ENCODE results near the gene TMEM220.

Gene TMEM220

DNA sequence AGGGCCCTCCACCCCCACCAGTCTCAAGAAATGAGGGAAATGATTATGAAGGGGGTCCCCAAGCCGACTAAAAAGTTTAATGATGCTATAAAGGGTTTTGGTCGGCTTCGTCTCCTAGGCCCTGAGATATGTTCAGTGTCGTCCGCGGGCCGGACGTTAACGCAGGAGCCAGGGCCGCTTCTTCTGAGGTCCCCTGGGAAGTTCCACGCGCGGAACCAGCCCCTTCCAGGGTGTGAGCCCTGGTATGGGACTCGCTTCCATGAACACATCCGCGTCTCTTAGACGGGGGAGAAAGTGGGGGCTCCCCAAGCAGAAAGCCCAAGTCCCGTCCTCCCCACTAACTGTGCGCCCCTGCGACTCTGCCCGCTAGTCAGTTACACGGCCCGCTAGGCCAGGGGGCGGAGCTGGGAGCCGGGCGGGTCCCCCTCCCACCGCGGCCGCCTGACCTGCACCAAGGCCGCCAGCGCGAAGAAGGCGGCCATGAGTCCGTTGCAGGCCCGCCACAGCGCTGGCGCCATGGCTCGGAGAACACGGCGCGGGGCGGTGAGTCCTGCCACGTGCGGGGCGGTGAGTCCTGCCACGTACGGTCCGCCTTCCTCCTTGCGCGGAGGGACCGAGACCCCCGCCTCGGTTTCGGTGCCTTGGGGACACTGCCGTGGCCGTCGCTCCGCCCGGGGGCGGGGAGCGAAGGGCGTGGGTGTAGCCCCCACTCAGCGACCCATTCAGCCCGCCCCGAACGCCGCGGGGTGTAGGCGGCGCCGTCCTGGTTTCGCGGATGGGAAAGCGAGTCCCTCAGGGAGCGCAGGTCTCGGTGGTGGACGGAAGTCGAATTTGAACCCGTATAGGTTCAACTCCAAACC, at the start of gene TMEM220:
TSS of gene TMEM220 (minus strand) at position 690 of the 860 bp plus-strand sequence. CDS start at position 518, 172 bp downstream.
- peak; percentile 75 for DNase-seq (ENCODE audit: low read depth)
- TF ChIP-seq, protein P1, sequence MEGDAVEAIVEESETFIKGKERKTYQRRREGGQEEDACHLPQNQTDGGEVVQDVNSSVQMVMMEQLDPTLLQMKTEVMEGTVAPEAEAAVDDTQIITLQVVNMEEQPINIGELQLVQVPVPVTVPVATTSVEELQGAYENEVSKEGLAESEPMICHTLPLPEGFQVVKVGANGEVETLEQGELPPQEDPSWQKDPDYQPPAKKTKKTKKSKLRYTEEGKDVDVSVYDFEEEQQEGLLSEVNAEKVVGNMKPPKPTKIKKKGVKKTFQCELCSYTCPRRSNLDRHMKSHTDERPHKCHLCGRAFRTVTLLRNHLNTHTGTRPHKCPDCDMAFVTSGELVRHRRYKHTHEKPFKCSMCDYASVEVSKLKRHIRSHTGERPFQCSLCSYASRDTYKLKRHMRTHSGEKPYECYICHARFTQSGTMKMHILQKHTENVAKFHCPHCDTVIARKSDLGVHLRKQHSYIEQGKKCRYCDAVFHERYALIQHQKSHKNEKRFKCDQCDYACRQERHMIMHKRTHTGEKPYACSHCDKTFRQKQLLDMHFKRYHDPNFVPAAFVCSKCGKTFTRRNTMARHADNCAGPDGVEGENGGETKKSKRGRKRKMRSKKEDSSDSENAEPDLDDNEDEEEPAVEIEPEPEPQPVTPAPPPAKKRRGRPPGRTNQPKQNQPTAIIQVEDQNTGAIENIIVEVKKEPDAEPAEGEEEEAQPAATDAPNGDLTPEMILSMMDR (IDR thresholded peaks at IDR 0.05; ENCODE audit: low read length, missing control alignments): no peak
- H3K4me3 ChIP-seq (replicated peaks; ENCODE audit: low read depth, low read length): peak within 1 kb of the TSS; percentile 65

DNA sequence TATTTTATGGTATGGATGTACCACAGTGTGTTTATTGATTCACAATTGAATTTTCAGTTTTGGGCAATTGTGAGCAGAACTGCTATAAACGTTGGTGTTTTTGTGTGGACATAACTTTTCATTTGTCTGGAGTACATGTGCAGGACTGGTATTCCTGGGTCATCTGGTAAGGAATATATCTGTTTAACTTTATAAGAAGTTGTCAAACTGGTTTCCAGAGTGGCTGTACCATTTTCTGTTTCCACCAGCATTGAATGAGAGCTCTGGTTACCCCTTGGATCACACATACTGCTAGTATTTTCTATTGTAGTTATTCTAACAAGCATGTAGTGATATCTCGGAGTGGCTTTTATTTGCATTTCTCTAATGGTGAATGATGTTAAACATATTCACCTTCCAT, 49.8 kb upstream of the TMEM220 start:
- no peak for DNase-seq (ENCODE audit: low read depth)
- TF ChIP-seq, protein P1 (IDR thresholded peaks at IDR 0.05; ENCODE audit: low read length, missing control alignments): no peak
- no peak overlapping the region for H3K4me3 ChIP-seq (replicated peaks; ENCODE audit: low read depth, low read length)

DNA sequence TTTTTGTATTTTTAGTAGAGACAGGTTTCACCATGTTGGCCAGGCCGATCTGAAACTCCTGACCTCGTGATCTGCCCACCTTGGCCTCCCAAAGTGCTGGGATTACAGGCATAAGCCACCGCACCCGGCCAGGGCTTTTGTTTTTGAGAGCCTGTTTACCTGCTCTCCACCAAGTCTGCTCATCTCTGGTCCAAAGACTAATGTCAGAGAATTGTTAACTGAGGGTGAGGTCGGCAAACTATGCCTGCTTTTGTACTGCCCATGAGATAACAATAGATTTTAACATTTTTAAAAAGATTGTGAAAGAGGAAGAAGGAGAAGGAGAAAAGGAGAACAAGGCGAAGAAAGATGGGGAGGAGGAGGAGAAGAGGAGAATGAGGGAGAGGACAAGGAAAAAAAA, 48.1 kb upstream of the TMEM220 start:
- no peak overlapping the region for H3K4me3 ChIP-seq (replicated peaks; ENCODE audit: low read depth, low read length)
- TF ChIP-seq, protein P1 (IDR thresholded peaks at IDR 0.05; ENCODE audit: low read length, missing control alignments): no peak
- no peak for DNase-seq (ENCODE audit: low read depth)

DNA sequence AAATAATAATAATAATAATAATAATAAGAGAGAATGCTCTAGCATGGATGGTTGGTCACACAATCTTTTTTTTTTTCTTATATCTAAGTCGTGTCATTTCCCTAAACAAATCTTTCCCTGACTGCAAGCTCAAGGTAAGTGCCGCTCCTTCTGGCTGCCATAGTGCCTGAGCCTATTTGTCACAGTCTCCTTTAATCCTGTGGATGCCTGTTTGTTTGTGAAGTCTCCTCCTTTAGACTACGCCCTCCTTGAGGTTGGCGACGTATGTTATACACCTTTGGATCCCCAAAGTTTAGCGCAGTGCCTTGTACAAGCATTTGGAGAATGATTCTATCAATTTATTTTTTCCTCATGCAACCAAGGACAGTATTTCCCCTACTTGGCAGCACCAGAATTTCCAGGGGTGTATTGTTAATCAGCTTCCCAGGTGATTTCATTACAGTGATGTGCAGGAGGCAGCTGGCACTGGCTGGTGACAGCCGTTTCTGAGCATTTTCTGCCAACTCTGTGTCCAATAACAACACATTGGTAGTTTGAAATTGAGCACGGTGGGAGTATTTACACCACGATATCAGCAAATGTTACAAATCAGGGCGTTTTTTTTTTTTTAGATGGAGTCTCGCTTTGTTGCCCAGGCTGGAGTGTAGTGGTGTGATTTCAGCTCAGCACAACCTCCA, 47.4 kb upstream of the TMEM220 start:
- TF ChIP-seq, protein P1 (IDR thresholded peaks at IDR 0.05; ENCODE audit: low read length, missing control alignments): no peak
- no peak overlapping the region for H3K4me3 ChIP-seq (replicated peaks; ENCODE audit: low read depth, low read length)
- DNase-seq (ENCODE audit: low read depth): no peak

DNA sequence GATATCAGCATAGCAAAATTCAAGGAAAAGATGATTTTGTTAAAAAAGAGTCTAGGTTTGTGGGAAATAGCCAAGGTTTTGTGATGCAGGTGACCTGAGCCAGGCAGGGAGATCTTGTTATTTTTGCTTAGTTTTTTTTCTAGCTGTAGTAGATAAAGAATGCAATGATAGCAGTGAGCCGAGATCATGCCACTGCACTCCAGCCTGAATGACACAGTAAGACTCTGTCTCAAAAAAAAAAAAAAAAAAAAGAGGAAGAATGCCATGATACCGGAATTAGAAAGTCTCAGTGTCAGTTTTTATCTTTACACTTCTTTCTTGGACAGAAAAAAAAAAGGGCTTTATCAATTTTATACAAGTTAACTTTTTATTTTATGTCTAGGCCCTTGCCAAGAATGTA, 46.6 kb upstream of the TMEM220 start:
- TF ChIP-seq, protein P1 (IDR thresholded peaks at IDR 0.05; ENCODE audit: low read length, missing control alignments): no peak
- DNase-seq (ENCODE audit: low read depth): no peak
- no peak overlapping the region for H3K4me3 ChIP-seq (replicated peaks; ENCODE audit: low read depth, low read length)

DNA sequence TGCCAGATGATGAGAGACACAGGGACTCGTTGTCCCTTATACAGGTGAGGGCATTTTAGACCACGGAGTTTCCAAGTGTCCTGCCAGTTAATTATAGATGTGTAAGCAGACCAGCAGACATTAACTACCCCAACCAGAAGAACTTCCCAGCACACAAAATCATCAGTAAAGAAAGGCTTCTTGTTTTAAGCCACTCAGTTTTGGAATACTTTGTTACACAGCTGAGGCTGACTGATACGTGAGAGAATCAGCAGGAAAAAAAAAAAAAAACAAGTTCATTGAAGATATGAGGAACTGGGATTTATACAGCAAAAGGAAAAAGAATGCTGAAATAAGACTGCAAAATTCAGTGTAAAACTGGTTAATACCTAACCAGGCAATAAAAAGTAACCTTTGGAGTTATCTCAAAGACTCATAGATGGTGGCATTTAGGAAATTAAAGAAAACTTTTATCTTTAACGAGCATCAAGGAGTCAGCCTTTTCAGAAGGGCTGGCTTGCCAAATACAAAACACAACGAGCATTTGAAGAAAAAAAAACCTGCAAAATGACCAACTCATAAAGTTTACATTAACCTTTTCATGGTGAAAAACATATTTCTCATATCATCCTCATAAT, 46.0 kb upstream of the TMEM220 start:
- DNase-seq (ENCODE audit: low read depth): no peak
- no peak overlapping the region for H3K4me3 ChIP-seq (replicated peaks; ENCODE audit: low read depth, low read length)
- TF ChIP-seq, protein P1 (IDR thresholded peaks at IDR 0.05; ENCODE audit: low read length, missing control alignments): no peak
